Measurements from ENCODE around the gene SAMD15.
A peak's percentile ranks its signal among the peaks of the same experiment; 100 is the strongest.
"Not testable (repeated sequence)": the region's sequence is repeated elsewhere in the genome, so short reads cannot be mapped to it uniquely, and the experiment has no call there.

The SAMD15 gene

DNA sequence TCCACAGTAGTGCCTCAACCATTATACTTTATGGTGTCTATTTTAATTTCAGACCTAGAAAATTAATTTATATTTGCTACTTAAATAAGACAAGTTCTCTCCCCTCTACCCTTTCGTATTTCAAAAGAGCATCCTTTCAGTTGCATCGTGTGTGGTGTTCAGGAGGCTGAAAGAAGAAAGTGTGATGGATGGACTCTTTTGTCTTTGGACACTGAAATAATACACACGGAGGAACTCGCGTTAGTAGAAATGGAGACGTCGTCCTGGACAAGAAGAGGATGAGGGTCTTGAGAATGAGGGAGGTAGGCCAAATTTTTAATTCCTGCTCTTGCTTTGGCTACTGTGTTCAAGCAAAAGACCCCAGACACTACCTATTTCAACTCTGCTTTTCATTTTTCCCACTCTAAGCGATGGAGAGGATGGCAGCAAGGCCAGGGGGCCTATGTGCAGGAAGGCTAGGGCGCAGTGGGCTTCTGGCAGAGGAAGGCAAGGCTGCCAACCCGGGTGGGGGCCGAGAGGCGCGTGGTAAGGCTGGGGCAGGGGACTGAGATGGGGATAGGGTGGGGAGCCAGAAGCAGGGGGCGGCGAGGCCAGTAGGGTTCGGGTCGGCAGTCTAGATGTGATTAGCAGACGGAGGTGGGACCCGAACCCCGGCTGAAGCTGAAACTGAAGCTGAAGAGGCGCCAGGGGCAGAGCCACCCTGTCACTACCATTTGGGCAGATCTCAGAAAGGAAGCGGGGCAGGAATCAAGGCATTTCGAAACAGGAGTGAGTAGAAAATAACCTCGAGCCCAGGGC, 1.0 kb upstream of the SAMD15 start:
- DNase-seq = peak; percentile 54

DNA sequence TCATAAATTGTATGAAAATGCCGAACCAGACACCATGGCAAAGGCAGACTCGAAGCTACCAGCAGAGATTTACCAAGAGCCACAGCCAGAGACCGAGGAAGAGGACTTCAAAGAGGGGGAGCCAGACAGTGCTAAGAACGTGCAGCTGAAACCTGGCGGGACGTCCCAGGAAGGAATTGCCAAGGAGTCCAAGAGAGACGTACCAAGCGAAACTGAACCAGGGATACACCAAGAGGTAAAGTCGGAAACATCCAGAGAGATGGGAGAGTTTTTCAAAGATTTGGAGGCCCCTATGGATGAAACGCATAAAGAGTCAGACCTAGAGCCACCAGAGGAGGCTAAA, 294 bp downstream of the SAMD15 start:
- DNase-seq = no peak

DNA sequence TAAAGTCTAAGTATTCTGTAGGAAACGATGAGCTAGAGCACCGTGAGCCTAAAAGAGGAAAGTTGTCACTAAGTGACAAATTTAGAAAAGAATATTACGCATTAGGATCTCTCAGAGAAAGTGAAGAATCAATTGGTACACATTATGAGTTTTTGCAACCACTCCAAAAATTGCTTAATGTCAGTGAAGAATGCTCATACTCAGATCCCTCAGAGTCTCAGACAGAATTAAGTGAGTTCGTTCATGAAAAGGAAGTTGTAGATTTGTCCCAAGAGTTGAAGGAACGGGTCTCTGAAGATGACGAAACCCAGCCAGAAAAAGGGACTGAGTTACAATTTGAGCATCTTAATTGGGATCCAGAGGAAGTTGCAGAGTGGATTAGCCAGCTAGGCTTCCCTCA, 1.5 kb downstream of the SAMD15 start:
- DNase-seq = no peak

DNA sequence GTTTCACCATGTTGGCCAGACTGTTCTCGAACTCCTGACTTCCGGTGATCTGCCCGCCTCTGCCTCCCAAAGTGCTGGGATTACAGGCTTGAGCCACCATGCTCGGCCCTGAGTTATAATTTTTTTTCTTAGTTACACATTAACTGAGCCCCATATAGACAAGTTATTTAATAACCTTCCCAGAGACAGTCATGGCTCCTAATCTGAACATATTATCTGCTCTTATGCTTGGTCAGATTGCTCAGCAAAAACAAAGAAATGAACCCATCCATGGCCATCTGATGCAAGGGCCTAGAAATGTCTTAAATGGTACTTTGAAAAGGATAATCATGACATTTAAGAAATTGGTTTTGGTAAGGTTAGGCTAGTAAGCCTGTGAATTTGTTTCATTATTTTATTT, 13.0 kb downstream of the SAMD15 start:
- no peak for DNase-seq

DNA sequence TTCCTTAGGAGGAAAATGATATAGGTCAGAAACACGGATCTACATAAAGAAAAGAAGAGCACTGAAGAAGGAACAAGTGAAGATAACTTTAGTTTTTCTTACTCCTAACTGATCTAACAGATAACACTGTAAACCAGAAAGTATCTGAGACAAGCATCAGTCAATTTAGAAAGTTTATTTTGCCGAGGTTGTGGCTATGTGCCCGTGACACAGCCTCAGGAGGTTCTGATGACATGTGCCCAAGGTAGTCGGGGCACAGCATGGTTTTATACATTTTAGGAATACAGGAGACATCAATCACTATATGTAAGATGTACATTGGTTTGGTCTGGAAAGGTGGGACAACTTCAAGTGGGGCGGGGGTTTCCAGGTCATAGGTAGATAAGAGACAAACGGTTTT, 23.0 kb downstream of the SAMD15 start:
- DNase-seq = no peak

DNA sequence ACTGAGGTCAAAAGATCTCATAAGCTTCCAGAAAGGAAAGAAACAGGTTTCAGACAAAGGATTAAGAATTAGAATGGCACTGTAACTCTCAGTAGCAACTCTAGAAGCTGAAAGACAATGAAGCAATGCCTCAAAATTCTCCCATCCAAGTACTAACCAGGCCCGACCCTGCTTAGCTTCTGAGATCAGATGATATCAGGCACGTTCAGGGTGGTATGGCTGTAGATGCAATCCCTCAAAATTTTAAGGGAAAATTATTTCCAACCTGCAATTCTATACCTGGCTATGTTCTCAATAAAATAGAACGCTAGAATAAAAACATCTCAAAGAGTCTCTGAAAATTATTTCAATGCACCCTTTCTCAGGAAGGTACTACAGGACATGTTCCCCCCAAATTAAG, 26.6 kb downstream of the SAMD15 start:
- no peak for DNase-seq

DNA sequence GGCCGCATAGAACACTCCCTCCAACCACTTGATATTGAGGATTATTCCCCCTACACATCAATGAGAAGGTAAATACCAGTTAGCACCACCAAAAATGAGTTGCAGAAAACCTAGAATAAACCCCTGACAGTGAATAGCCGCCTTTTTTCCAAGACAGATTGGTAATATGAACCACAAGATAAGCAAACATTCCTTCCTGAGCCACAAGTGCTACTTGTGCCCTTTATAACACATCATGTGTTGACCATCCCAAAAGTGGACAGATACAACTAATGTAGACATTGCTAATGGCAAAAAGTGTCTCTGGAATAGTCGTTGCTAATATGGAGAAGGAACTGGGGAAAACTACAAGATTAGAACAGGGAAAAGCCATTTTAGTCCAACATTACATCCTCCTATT, 28.9 kb downstream of the SAMD15 start:
- DNase-seq = no peak

DNA sequence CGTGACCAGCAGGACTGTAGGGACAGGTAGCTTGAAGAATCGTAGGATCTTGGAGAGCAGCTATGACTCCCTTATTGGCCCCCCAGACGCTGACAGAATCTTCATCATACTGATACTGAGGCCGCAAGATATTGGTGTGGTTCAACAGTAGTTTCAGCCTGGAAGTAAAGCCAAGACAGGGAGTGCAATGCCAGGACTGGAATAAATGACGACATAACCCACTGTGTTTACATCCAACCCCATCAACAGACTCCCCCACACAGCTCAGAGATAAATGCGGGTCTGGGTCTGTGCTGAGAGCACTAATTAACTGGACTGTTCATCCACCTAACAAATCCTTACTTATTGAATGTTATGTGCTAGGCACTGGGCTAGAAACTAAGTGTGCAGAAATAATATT, 29.5 kb downstream of the SAMD15 start:
- DNase-seq = no peak

DNA sequence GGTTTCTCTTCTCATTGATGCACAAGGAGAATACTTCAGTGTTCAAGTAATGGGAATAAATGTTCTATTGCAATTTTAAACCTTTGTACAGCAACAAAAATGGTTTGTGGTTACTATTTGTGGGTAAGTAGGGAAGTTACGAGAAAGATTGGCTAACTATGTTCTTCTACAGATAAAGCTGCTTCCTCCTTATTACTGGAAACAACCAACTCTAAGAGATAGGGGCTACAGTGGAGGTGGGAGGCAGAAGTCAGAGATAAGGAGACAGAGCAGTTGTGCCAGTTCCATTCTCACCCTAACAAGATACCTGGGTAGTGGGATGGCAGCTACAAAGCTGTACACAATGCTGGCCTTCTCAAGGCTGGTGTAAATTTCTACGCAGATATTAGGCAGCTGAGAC, 30.0 kb downstream of the SAMD15 start:
- no peak for DNase-seq

DNA sequence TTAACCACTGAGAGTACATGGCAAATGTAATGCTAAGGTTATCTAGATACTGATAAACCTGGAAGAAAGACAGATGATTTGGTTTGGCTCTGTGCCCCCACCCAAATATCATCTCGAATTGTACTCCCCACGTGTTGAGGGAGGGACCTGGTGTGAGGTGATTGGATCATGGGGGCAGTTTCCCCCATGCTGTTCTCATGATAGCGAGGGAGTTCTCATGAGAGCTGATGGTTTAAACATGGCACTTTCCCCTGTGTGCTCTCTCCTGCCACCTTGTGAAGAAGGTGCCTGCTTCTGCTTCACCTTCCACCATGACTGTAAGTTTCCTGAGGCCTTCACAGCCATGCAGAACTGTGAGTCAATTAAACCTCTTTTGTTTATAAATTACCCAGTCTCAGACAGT, 32.0 kb downstream of the SAMD15 start:
- DNase-seq = peak; percentile 59

DNA sequence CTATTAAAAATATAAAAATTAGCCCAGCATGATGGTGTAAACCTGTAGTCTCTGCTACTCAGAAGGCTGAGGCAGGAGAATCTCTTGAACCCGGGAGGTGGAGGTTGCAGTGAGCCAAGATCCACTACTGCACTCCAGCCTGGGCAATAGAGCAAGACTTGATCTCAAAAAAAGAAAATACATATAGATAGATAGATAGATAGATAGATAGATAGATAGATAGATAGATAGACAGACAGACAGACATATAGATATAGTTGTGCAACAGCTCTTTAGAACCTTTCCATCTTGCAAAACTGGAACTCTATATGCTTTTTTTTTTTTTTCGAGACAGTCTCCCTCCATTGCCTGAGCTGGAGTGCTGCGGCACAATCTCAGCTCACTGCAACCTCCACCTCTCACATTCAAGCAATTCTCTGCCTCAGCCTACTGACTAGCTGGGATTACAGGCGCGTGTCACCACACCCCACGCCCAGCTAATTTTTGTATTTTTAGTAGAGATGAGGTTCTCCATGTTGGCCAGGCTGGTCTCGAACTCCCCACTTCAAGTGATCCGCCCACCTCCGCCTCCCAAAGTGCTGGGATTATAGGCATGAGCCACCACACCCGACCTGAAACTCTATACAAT, 38.3 kb downstream of the SAMD15 start:
- DNase-seq = not testable (repeated sequence)

DNA sequence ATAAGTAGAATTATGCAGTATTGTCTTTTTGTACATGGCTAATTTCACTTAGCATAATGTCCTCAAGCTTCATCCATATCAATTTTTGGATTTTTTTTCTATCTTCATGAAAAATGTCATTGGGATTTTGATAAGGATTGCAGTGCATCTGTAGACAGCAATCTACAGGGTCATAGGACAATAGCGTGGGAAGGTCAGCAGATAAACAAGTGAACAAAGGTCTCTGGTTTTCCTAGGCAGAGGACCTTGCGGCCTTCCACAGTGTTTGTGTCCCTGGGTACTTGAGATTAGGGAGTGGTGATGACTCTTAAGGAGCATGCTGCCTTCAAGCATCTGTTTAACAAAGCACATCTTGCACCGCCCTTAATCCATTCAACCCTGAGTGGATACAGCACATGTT, 38.9 kb downstream of the SAMD15 start:
- not testable (repeated sequence) for DNase-seq

DNA sequence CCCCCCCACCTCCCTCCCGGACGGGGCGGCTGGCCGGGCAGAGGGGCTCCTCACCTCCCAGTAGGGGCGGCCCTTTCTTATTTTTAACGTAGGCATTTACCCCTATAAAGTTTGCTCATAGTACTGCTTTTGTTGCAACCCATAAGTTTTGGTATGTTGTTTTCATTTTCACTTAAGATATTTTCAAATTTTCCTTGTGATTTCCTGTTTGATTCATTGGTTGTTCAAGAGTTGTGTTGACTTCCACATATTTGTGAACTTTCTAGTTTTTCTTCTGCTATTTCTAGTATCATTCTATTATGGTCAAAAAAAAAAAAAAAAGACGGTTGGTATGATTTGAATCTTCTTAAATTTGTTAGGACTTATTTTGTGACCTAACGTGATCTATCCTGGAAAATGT, 39.7 kb downstream of the SAMD15 start:
- no peak for DNase-seq

DNA sequence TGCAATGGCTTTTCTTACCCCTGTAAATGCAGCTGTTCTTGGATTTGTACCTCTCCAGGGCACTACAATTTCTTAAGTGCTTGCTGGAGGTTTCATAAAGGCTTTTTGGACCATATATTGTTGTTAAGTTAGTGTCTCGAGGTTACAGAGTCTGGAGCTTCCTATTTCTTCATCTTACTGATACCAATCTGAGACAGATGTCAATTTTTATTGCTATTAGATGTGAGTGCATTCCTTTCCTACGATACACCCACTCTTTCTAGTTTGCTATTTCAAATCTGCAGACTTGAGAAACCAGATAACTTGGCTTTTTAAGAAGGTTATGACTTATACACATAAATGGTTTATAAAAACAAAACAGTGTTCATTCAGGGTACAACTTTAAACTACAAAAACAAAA, 44.0 kb downstream of the SAMD15 start:
- DNase-seq = no peak

DNA sequence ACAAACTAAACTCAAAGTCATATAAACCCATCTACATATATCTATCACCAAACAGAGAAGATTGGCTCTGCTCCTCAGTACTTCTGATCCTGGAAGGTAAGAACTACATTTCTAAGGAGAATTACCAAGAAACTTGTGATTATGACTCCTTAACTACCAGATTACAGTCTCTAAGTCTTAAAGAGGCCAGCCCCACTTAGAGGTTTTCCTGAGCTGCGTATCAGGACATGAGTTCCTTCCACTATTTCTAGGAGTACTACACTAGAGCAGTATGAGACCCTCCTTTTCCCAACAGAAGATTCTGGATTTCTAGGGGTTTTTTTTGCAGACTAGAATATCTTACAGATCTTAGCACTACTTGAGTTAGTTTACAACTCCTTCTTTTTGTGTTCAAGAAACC, 46.2 kb downstream of the SAMD15 start, which contains the start of gene NOXRED1:
NOXRED1 (minus strand) TSS at position 101 of the 400 bp plus-strand sequence. CDS start 634 bp downstream, outside the sequence.
- no peak for DNase-seq

DNA sequence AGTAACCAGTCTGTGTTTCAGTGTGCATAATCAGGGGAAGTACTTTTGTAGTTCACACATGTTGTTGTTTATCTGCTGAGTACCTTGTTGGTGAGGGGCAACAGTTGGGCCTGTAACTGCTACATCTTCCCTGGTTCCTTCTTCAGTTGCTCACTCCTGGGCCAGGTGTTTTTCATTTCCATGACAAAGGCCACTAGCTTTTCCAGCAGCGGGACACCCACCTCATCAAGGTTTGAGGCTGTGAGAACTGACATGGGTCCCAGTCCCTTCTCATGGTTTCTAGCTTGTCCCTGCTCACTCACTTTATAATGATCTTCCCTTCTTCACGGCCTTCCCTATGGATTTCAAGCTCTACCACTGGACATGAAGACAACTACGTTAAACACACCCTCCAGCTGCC, 47.7 kb downstream of the SAMD15 start:
- DNase-seq = no peak

DNA sequence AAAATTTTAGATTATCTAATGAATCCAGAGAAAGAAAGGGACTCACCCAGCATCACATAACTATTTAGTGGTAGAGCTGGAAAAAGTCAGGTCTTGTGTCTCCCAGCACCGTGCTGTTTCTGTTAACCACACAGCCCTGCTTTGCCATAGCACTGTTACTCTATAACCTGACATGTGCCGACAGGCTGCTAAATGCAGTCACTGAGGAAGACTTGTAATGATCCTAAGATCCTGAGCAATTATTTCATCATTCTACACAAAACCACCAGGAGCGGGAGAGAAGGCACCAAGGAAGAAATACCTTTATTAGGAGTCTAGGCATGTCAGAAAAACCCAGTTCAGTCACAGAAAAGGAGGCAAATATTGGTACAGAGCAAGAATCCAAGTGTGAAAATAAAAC, 49.2 kb downstream of the SAMD15 start:
- DNase-seq = no peak

DNA sequence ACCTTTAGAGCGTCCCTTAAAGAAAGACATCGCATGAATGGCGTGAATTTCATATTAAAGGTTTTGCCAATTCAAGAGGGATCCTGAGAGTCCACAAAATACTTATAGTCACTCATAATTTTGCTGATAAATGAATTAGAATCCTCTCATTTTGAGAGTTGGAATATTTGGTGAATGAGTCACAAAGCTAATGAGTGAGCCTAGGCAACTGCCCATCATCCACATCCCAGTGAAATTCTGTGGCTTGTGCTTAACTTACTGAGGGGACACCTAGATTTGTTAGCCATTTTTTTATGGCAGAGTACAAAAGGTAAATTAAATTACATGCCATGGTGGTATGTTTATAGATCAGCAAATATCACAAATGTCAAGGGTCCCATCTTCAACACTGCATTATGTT, 58.9 kb downstream of the SAMD15 start:
- no peak for DNase-seq

DNA sequence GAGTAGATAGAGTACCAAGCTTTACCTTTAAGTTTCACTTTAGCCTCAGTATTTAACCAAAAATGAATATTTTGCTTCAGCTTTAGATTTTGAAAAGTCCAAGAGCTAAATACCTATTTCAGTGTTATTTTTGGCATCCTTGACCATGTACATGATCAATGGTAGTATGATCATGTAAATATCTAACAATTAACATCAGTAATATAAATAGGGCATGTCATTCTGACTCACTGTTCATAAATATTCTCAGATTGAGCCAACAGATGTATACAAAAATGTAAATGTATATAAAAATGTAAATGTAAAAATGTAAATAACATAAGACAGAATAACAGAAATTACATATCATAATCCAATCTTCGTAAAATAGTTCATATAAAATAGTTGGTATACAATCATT, 61.4 kb downstream of the SAMD15 start:
- no peak for DNase-seq

DNA sequence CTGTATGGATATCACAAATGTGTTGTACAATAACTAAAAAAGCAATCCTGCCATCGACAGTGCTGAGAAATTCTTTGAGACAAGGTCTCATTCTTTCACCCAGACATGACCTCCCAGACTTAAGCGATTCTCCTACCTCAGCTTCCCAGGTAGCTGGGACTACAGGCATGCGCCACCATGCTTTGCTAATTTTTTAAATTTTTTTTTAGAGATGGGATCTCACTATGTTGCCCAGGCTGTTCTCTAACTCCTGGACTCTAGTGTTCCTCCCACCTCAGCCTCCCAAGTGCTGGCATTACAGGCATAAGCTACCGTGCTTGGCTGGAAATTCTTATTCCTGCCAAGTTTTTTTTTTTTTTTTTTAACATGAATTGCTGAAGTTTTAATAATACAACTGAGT, 62.7 kb downstream of the SAMD15 start:
- DNase-seq = no peak

Data from islet precursor cell (in vitro differentiated cells).